NCI-H2107 (cell line): ENCODE data around the gene SYNPO2.

ENCODE experiments used
- DNase-seq: peaks from one replicate; lab custom pipeline; 2025; lab: John Stamatoyannopoulos, UW

The SYNPO2 gene

GRCh38 chr4:118931786-118932185 is 43.1 kb downstream of the SYNPO2 start:
- no peak for DNase-seq

- DNase-seq, result no peak
These were observed 47.2 kb downstream of the SYNPO2 start for GRCh38 chr4:118935819-118936218.

- DNase-seq, result no peak
These were observed 47.8 kb downstream of the SYNPO2 start for GRCh38 chr4:118936406-118936805.

GRCh38 chr4:118939169-118939783 is 50.6 kb downstream of the SYNPO2 start:
- DNase-seq, result no peak

GRCh38 chr4:118941149-118941548 is 52.5 kb downstream of the SYNPO2 start:
- DNase-seq, result no peak

- no peak for DNase-seq
These were observed 53.1 kb downstream of the SYNPO2 start for GRCh38 chr4:118941799-118942198.

- DNase-seq, result no peak
These were observed 53.8 kb downstream of the SYNPO2 start for GRCh38 chr4:118942465-118942864.

GRCh38 chr4:118947095-118947494 is 58.4 kb downstream of the SYNPO2 start:
- DNase-seq, result no peak

GRCh38 chr4:118948545-118949144 is 60.0 kb downstream of the SYNPO2 start:
- no peak for DNase-seq

- DNase-seq, result no peak
These were observed 61.6 kb downstream of the SYNPO2 start for GRCh38 chr4:118950224-118950623.

- no peak for DNase-seq
These were observed 62.4 kb downstream of the SYNPO2 start for GRCh38 chr4:118950929-118951570.

GRCh38 chr4:118953276-118953675 is 64.6 kb downstream of the SYNPO2 start:
- no peak for DNase-seq

GRCh38 chr4:118954246-118954645 is 65.6 kb downstream of the SYNPO2 start:
- DNase-seq, result no peak

- DNase-seq, result no peak
These were observed 66.9 kb downstream of the SYNPO2 start for GRCh38 chr4:118955515-118955914.

GRCh38 chr4:118957722-118958445 is 69.2 kb downstream of the SYNPO2 start:
- no peak for DNase-seq

GRCh38 chr4:118962540-118962939 is 73.9 kb downstream of the SYNPO2 start:
- DNase-seq, result no peak

GRCh38 chr4:118964891-118965411 is 76.3 kb downstream of the SYNPO2 start:
- DNase-seq, result no peak

GRCh38 chr4:118967393-118967792 is 78.7 kb downstream of the SYNPO2 start:
- no peak for DNase-seq

GRCh38 chr4:118968005-118968404 is 79.4 kb downstream of the SYNPO2 start:
- DNase-seq, result peak; percentile 1

GRCh38 chr4:118968813-118969212 is 80.2 kb downstream of the SYNPO2 start:
- no peak for DNase-seq

- DNase-seq, result no peak
These were observed 80.7 kb downstream of the SYNPO2 start for GRCh38 chr4:118969359-118969758.

- DNase-seq, result no peak
These were observed 83.5 kb downstream of the SYNPO2 start for GRCh38 chr4:118972167-118972566.

- DNase-seq, result no peak
These were observed 84.6 kb downstream of the SYNPO2 start for GRCh38 chr4:118973295-118973694.
